Body of pancreas (tissue), 4 donors: ENCODE results near the gene TBX1. TPM values are rescaled to one million over a fixed set of nuclear protein-coding genes. Genes with fewer than 3 reads are reported as not detected.

Experiments used
- ATAC-seq: fragments of 150-250 bp; one replicate; pipeline ENCODE4 v1.9.1; 2016
- DNase-seq, 4 donors: peaks; one replicate each; pipeline ENCODE4 v3.0.0-alpha.2; 2019
- H3K27ac ChIP-seq, 4 donors: fragments of 200-600 bp; sonication (generic); 1 replicate in 3 of 4; 2 replicates in 1 of 4; pipeline versions ENCODE4 v1.5.1 to v1.6.1; 2016 to 2019; ENCODE audit warnings: mild to moderate bottlenecking in 1 of 4, mixed read lengths in 1 of 4, moderate library complexity in 1 of 4
- H3K27me3 ChIP-seq, 2 donors: fragments of 200-600 bp; sonication (generic); one replicate each; pipeline ENCODE4 v1.6.0; 2016; ENCODE audit warnings: mild to moderate bottlenecking in 1 of 2
- H3K36me3 ChIP-seq, 2 donors: fragments of 200-600 bp; sonication (generic); replicated peaks in 1 of 2; 2 replicates each; pipeline ENCODE4 v1.5.1; 2016; ENCODE audit warnings: low read depth in 2 of 2; ENCODE audit not compliant: insufficient read depth in 1 of 2
- H3K4me1 ChIP-seq: fragments of 200-600 bp; sonication (generic); one replicate; pipeline ENCODE4 v1.6.0; 2016
- H3K4me3 ChIP-seq, 2 donors: fragments of 200-600 bp; sonication (generic); 1 replicate in 1 of 2; 2 replicates in 1 of 2; pipeline ENCODE4 v1.5.1; 2016 to 2019
- H3K9me3 ChIP-seq, 3 donors: fragments of 200-600 bp; sonication (generic); 1 replicate in 2 of 3; 2 replicates in 1 of 3; pipeline ENCODE4 v1.5.1; 2016
- POLR2A ChIP-seq, 3 donors: fragments of 450-650 bp; IDR thresholded peaks; one replicate each; pipeline ENCODE4 v1.6.1; 2016; ENCODE audit warnings: antibody characterized with exemption in 3 of 3, mild to moderate bottlenecking in 2 of 3
- WGBS, 2 donors: methylation state at CpG; one replicate each; pipeline ENCODE4 v1.1.5; 2017; 5-methylcytosine and 5-hydroxymethylcytosine counted together
- intact Hi-C: fragments of 100-400 bp; cut with DNase I; formaldehyde crosslinking; loops from one replicate; pipeline ENCODE4 v1.15.1; 2023
- total RNA-seq, 2 donors: library from RNA; depleted of rRNA; stranded (reverse); fragments of >200 nt; gene quantifications; one replicate each; pipeline ENCODE4 v1.1.0, GENCODE V29; 2016
- TF ChIP-seq, protein P1 (sequence below), 7 experiments: fragments of 450-650 bp in 4 of 7; fragments of 200-600 bp in 3 of 7; sonication (generic) in 3 of 7; IDR thresholded peaks; one replicate each; pipeline ENCODE4 v1.5.1; 2016 to 2019; ENCODE audit warnings: antibody characterized with exemption in 7 of 7

The TBX1 gene
- total RNA-seq, 2 donors from 2014 or later, result 1.0 TPM; not detected in 1

GRCh38 chr22:19744350-19745006 is 16.1 kb upstream of the TBX1 start:
- TF ChIP-seq POLR2A (IDR thresholded peaks at IDR 0.05), result no peak
- TF ChIP-seq, protein P1, sequence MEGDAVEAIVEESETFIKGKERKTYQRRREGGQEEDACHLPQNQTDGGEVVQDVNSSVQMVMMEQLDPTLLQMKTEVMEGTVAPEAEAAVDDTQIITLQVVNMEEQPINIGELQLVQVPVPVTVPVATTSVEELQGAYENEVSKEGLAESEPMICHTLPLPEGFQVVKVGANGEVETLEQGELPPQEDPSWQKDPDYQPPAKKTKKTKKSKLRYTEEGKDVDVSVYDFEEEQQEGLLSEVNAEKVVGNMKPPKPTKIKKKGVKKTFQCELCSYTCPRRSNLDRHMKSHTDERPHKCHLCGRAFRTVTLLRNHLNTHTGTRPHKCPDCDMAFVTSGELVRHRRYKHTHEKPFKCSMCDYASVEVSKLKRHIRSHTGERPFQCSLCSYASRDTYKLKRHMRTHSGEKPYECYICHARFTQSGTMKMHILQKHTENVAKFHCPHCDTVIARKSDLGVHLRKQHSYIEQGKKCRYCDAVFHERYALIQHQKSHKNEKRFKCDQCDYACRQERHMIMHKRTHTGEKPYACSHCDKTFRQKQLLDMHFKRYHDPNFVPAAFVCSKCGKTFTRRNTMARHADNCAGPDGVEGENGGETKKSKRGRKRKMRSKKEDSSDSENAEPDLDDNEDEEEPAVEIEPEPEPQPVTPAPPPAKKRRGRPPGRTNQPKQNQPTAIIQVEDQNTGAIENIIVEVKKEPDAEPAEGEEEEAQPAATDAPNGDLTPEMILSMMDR (IDR thresholded peaks at IDR 0.05), result no peak
- no peak for DNase-seq
- Histone ChIP-seq H3K27me3 (no peaks in the 10 kb centered on the region), H3K27ac (no peak overlapping the region), H3K9me3 (no peaks in the 10 kb centered on the region), H3K4me3 (no peak overlapping the region), H3K36me3 (no peaks in the 10 kb centered on the region), H3K4me1 (no peaks in the 10 kb centered on the region)
- WGBS, 2 donors, result 75 to 79% methylated on average over 11 to 13 of the region's 13 CpGs
- ATAC-seq, result no peak
- intact Hi-C loops, result no loop called here

DNA sequence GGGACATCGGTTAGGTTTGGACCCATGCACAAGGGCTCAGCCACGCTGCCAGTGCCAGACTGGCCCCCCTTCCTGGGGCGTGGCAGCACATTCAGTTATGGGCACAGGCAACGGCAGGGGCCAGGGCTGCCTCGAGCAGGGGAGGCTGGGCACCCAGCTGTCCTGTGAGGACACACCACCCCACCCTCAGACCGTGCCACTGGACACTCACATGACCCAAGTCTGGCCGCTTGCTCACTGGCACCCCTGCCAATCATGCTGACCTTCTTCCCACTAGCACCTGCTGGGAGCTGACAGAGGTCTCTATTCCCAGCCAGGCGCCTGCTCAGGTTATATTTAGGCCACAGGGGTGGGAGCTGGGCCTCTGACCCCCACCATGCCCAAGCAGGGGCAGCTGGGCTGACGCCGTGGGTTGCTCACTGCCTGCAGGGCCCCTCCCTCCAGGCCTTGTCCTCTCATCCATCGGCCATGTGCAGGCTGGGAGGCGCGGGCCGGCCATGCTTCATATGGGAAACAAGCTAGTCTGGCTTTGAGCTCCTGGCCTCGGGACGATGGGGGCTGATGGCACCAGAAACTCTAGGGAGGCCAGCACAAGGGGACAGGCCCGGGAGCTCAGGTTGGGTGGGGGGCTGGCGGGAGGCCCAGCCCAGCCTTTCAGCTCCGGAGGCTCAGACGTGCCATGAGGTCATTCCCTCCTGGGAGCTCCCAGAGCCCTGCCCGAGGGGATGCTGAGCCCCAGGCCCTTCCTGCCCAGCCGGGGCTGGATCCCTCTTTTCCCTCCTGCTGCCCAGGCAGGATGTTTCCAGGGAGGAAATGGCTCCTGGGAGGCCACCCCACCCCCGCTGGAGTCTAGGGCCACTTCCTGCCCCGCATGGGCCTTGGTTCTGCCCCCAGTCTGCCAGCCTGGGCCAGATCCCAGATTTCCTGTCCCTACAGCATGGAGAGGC is 15.2 kb upstream of the TBX1 start:
- DNase-seq, result no peak
- WGBS, 2 donors, result 58 to 70% methylated on average over 2 to 24 of the region's 24 CpGs

GRCh38 chr22:19746726-19747125 is 13.9 kb upstream of the TBX1 start:
- TF ChIP-seq POLR2A (IDR thresholded peaks at IDR 0.05), result no peak
- TF ChIP-seq, protein P1 (IDR thresholded peaks at IDR 0.05), result no peak
- Histone ChIP-seq H3K27ac (no peak overlapping the region), H3K36me3 (no peaks in the 10 kb centered on the region), H3K4me1 (no peaks in the 10 kb centered on the region), H3K4me3 (no peak overlapping the region), H3K9me3 (no peaks in the 10 kb centered on the region), H3K27me3 (no peaks in the 10 kb centered on the region)
- ATAC-seq (no peak), DNase-seq (no peak)
- 71% methylated on average over 11 of the region's 13 CpGs; no CpG with 5 or more reads in 1 of the 2 donors for WGBS, 2 donors
- intact Hi-C loops, result no loop called here

More for the DNA sequence above, 15.2 kb upstream of the TBX1 start:
- H3K4me1 ChIP-seq, result no peaks in the 10 kb centered on the region
- no peaks in the 10 kb centered on the region for H3K27me3 ChIP-seq
- ATAC-seq, result no peak
- no peaks in the 10 kb centered on the region for H3K9me3 ChIP-seq
- H3K27ac ChIP-seq, result no peak overlapping the region
- H3K36me3 ChIP-seq, result no peaks in the 10 kb centered on the region
- TF ChIP-seq POLR2A (IDR thresholded peaks at IDR 0.05), result no peak
- TF ChIP-seq, protein P1 (IDR thresholded peaks at IDR 0.05), result no peak
- H3K4me3 ChIP-seq, result no peak overlapping the region
- intact Hi-C loops, result no loop called here

DNA sequence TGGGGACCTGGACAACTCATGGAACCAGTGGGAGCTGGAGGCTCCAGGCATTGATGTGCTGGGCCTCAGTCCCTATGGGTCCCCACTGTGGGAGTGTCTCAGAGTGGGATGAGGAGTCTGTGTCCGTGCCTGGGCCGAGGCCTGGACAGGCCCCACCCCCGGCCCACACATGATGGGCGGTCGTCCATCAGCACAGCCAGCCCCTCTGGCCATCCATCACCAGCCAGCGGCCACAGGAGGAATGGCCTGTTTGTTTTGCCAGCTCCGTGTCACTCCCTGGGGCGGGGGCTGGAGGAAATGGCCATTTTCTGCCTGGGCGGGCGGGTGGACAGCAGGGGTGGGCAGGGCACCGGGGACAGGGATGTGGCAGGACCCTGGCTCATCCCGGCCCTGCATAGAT is 13.0 kb upstream of the TBX1 start:
- TF ChIP-seq, protein P1 (IDR thresholded peaks at IDR 0.05), result no peak
- no peak for TF ChIP-seq POLR2A (IDR thresholded peaks at IDR 0.05)
- no peak for ATAC-seq
- DNase-seq, result no peak
- H3K9me3 ChIP-seq, result no peaks in the 10 kb centered on the region
- H3K27me3 ChIP-seq, result no peaks in the 10 kb centered on the region
- intact Hi-C loops, result no loop called here
- H3K27ac ChIP-seq, result no peak overlapping the region
- WGBS, 2 donors, result 70% methylated on average over 11 of the region's 12 CpGs; no CpG with 5 or more reads in 1 of the 2 donors
- no peaks in the 10 kb centered on the region for H3K4me1 ChIP-seq
- H3K4me3 ChIP-seq, result no peak overlapping the region
- no peaks in the 10 kb centered on the region for H3K36me3 ChIP-seq
